ENCODE measurements around the gene TINAGL1.

GRCh38 chr1:31570228-31570627 is 6.1 kb upstream of the TINAGL1 start:
- TF ChIP-seq POLR2A (IDR thresholded peaks at IDR 0.05; ENCODE audit: low read depth, low read length) (no peak), PAX5 (IDR thresholded peaks at IDR 0.05; ENCODE audit: insufficient read depth, low read length, severe bottlenecking) (no peak), SPI1 (IDR thresholded peaks at IDR 0.05; ENCODE audit: low read depth, low read length) (no peak), POLR2AphosphoS5 (IDR thresholded peaks at IDR 0.05; ENCODE audit: low read depth, low read length) (no peak), TAF1 (IDR thresholded peaks at IDR 0.05; ENCODE audit: low read depth, low read length) (no peak)
